Measurements from ENCODE around the gene RAB44. TPM values are rescaled to one million over a fixed set of nuclear protein-coding genes. Genes with fewer than 3 reads are reported as not detected.
A peak's percentile ranks its signal among the peaks of the same experiment; 100 is the strongest.

The RAB44 gene
- total and polyA plus RNA-seq, 2 of the 13 experiments (the other 11 are each of a cell fraction or from before 2014, with no cell fraction given): not detected

GRCh38 chr6:36677753-36678487, 19.7 kb upstream of the RAB44 start (continued):
- TF ChIP-seq KLF16 (CRISPR knock-in tag; IDR thresholded peaks at IDR 0.05) (peak in 1 of 2 experiments; percentile 19; a peak in 1 of 4 replicates), ZNF3 (CRISPR knock-in tag; IDR thresholded peaks at IDR 0.05) (no peak), ELF3 (CRISPR knock-in tag; IDR thresholded peaks at IDR 0.05) (peak; percentile 94), PHF5A (CRISPR knock-in tag; IDR thresholded peaks at IDR 0.05; ENCODE audit: low read depth, unreplicated experiment) (no peak), DRAP1 (CRISPR knock-in tag; IDR thresholded peaks at IDR 0.05) (peak; percentile 93), ZNF605 (CRISPR knock-in tag; IDR thresholded peaks at IDR 0.05) (0 out of 2 replicates have a peak, but pooled peaks have one; percentile 15), RARA (CRISPR knock-in tag; IDR thresholded peaks at IDR 0.05) (peak; percentile 45; the same call in 1 of the 2 replicates), ZNF567 (CRISPR knock-in tag; IDR thresholded peaks at IDR 0.05; ENCODE audit: borderline replicate concordance) (0 out of 2 replicates have a peak, but pooled peaks have one; percentile 3), MIER3 (CRISPR knock-in tag; IDR thresholded peaks at IDR 0.05; ENCODE audit: borderline replicate concordance) (peak; percentile 48; the same call in 1 of the 2 replicates), ZFP36 (IDR thresholded peaks at IDR 0.05; ENCODE audit: borderline replicate concordance, low read depth, low read length, partially characterized antibody) (no peak), ZNF407 (CRISPR knock-in tag; IDR thresholded peaks at IDR 0.05; ENCODE audit: not compliant biosample characterization) (peak; percentile 17), HMG20A (CRISPR knock-in tag; IDR thresholded peaks at IDR 0.05; ENCODE audit: borderline replicate concordance) (peak; percentile 75; the same call in 1 of the 2 replicates), FOXO1 (CRISPR knock-in tag; IDR thresholded peaks at IDR 0.05) (peak; percentile 65; the same call in 1 of the 2 replicates), ZNF737 (CRISPR knock-in tag; IDR thresholded peaks at IDR 0.05; ENCODE audit: borderline replicate concordance) (no peak), SCMH1 (CRISPR knock-in tag; IDR thresholded peaks at IDR 0.05; ENCODE audit: borderline replicate concordance) (no peak)
